Natural killer cell (primary cell): ENCODE results near the gene CLIP2. TPM values are rescaled to one million over a fixed set of nuclear protein-coding genes. Genes with fewer than 3 reads are reported as not detected.
"Not testable (repeated sequence)": the region's sequence is repeated elsewhere in the genome, so short reads cannot be mapped to it uniquely, and the experiment has no call there.

ENCODE experiments used
- ATAC-seq, 3 donors: fragments of 150-1000 bp in 2 of 3; fragments of 200-7000 bp in 1 of 3; cut with Tn5 transposase; 1 replicate in 1 of 3; 2 replicates in 2 of 3; pipeline ENCODE4 v1.10.0; 2021; ENCODE audit warnings: mild to moderate bottlenecking in 2 of 3, moderate library complexity in 2 of 3
- DNase-seq, 2 donors: peaks; one replicate each; pipeline versions ENCODE4 v3.0.0 to v3.0.0-alpha.2; 2013 to 2021; ENCODE audit warnings: mixed read lengths in 1 of 2
- H3K27ac ChIP-seq: one replicate; pipeline ENCODE4 v1.5.1; 2013; ENCODE audit warnings: mild to moderate bottlenecking, low read length
- H3K27me3 ChIP-seq: one replicate; pipeline ENCODE4 v1.6.1; 2013; ENCODE audit warnings: low read length; ENCODE audit not compliant: control insufficient read depth, insufficient read depth
- H3K36me3 ChIP-seq: one replicate; pipeline ENCODE4 v1.6.1; 2013; ENCODE audit warnings: low read length; ENCODE audit not compliant: control insufficient read depth, insufficient read depth
- H3K4me1 ChIP-seq: one replicate; pipeline ENCODE4 v1.6.1; 2013; ENCODE audit warnings: low read length; ENCODE audit not compliant: control insufficient read depth, insufficient read depth
- H3K4me3 ChIP-seq: one replicate; pipeline ENCODE4 v1.5.1; 2013; ENCODE audit warnings: low read length
- H3K9me3 ChIP-seq: one replicate; pipeline ENCODE4 v1.6.1; 2013; ENCODE audit warnings: low read length; ENCODE audit not compliant: control insufficient read depth, insufficient read depth
- H3K27ac Mint-ChIP-seq, 2 donors: one replicate each; pipeline ENCODE4 v1.8.0; 2022; ENCODE audit warnings: mild to moderate bottlenecking in 2 of 2, mixed read lengths in 2 of 2, moderate library complexity in 1 of 2
- H3K27me3 Mint-ChIP-seq, 2 donors: one replicate each; pipeline ENCODE4 v1.8.0; 2022; ENCODE audit warnings: low read depth in 2 of 2, mixed read lengths in 2 of 2
- H3K36me3 Mint-ChIP-seq: one replicate; pipeline ENCODE4 v1.8.0; 2022; ENCODE audit warnings: mixed read lengths
- H3K4me1 Mint-ChIP-seq, 2 donors: one replicate each; pipeline ENCODE4 v1.8.0; 2022; ENCODE audit warnings: mixed read lengths in 2 of 2
- H3K4me3 Mint-ChIP-seq: one replicate; pipeline ENCODE4 v1.8.0; 2022; ENCODE audit warnings: mild to moderate bottlenecking, moderate library complexity, mixed read lengths
- H3K9me3 Mint-ChIP-seq, 2 donors: one replicate each; pipeline ENCODE4 v1.8.0; 2022; ENCODE audit warnings: mixed read lengths in 2 of 2
- CTCF ChIP-seq: fragments of 200-600 bp; IDR thresholded peaks from one replicate; pipeline ENCODE4 v1.8.0; 2022; ENCODE audit warnings: antibody characterized with exemption
- WGBS: methylation state at CpG from one replicate; pipeline ENCODE4 v1.1.7; 2013; ENCODE audit warnings: missing lambda C conversion rate; ENCODE audit not compliant: insufficient coverage; 5-methylcytosine and 5-hydroxymethylcytosine counted together
- intact Hi-C: fragments of 100-400 bp; cut with micrococcal nuclease; formaldehyde crosslinking; loops from one replicate; pipeline ENCODE4 v1.14.2; 2022
- total RNA-seq, 4 donors: library from RNA; stranded (reverse); fragments of 120-200 nt in 1 of 4; gene quantifications; one replicate each; pipeline versions ENCODE4 v1.2.3 to v1.2.4, GENCODE V29; 2013 to 2022

CLIP2 gene
- total RNA-seq, 3 donors from 2014 or later (not counting 1 experiment from before 2014, with no cell fraction given): 8.5 to 14.7 (median 10.5) TPM

DNA sequence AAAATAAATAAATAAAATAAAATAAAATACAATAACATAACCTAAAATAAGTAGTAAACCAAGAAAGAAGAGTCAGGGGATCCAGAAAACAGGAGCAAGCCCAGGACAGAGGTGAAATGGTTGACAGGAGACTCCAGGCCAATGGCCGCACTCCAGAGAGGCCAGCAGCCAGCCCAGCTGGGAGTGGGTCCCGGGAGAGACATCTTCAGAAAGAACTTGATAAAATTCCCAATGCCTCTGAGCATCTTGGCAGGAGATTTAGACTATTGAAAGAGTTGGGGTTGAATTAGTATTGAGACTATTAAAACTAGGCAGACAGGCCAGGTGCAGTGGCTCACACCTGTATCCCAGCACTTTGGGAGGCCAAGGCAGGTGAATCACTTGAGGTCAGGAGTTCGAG, 62.6 kb downstream of the CLIP2 start:
- no peak overlapping the region for H3K27ac Mint-ChIP-seq
- no peaks in the 10 kb centered on the region for H3K36me3 ChIP-seq
- no peaks in the 10 kb centered on the region for H3K9me3 Mint-ChIP-seq
- H3K4me1 Mint-ChIP-seq: no peaks in the 10 kb centered on the region
- H3K4me3 Mint-ChIP-seq: no peak overlapping the region
- no peaks in the 10 kb centered on the region for H3K27me3 Mint-ChIP-seq
- 100% methylated on average over 3 of the region's 3 CpGs for whole genome bisulfite sequencing
- H3K4me1 ChIP-seq: no peaks in the 10 kb centered on the region
- DNase-seq (no peak), ATAC-seq (no peak)
- TF ChIP-seq CTCF: no peak
- no peaks in the 10 kb centered on the region for H3K36me3 Mint-ChIP-seq
- no peaks in the 10 kb centered on the region for H3K9me3 ChIP-seq
- no peak overlapping the region for H3K4me3 ChIP-seq
- intact Hi-C loops: no loop called here
- no peaks in the 10 kb centered on the region for H3K27me3 ChIP-seq
- no peak overlapping the region for H3K27ac ChIP-seq

- intact Hi-C loops, H3K4me1 ChIP-seq, H3K9me3 ChIP-seq, H3K4me3 Mint-ChIP-seq, H3K36me3 ChIP-seq, H3K27ac ChIP-seq, H3K9me3 Mint-ChIP-seq, ATAC-seq, H3K27me3 ChIP-seq, H3K36me3 Mint-ChIP-seq, H3K27ac Mint-ChIP-seq, H3K4me3 ChIP-seq, H3K27me3 Mint-ChIP-seq, H3K4me1 Mint-ChIP-seq, DNase-seq: not testable (repeated sequence)
- WGBS: 89% methylated on average over 4 of the region's 4 CpGs
These were observed 63.4 kb downstream of the CLIP2 start for GRCh38 chr7:74352551-74353138.

- intact Hi-C loops: no loop called here
- no peaks in the 10 kb centered on the region for H3K4me1 Mint-ChIP-seq
- 97% methylated on average over 4 of the region's 6 CpGs for WGBS
These were observed 64.8 kb downstream of the CLIP2 start for GRCh38 chr7:74354009-74354408.

GRCh38 chr7:74355091-74355490, 65.9 kb downstream of the CLIP2 start:
- DNase-seq (no peak), ATAC-seq (no peak)
- no peak for TF ChIP-seq CTCF
- no peak overlapping the region for H3K27ac ChIP-seq
- no peaks in the 10 kb centered on the region for H3K4me1 ChIP-seq
- H3K36me3 ChIP-seq: no peaks in the 10 kb centered on the region
- intact Hi-C loops: no loop called here
- no peak overlapping the region for H3K4me3 ChIP-seq
- Mint-ChIP-seq H3K9me3 (no peaks in the 10 kb centered on the region), H3K4me1 (no peaks in the 10 kb centered on the region), H3K36me3 (no peaks in the 10 kb centered on the region), H3K27ac (no peak overlapping the region), H3K27me3 (no peaks in the 10 kb centered on the region), H3K4me3 (no peak overlapping the region)
- WGBS: 93% methylated on average over 4 of the region's 4 CpGs
- H3K27me3 ChIP-seq: no peaks in the 10 kb centered on the region
- no peaks in the 10 kb centered on the region for H3K9me3 ChIP-seq

More at GRCh38 chr7:74354009-74354408, 64.8 kb downstream of the CLIP2 start:
- ATAC-seq: no peak
- Histone ChIP-seq H3K27ac (no peak overlapping the region), H3K36me3 (no peaks in the 10 kb centered on the region), H3K4me1 (no peaks in the 10 kb centered on the region), H3K9me3 (no peaks in the 10 kb centered on the region), H3K4me3 (no peak overlapping the region), H3K27me3 (no peaks in the 10 kb centered on the region)
- no peaks in the 10 kb centered on the region for H3K36me3 Mint-ChIP-seq
- no peaks in the 10 kb centered on the region for H3K27me3 Mint-ChIP-seq
- H3K27ac Mint-ChIP-seq: no peak overlapping the region
- H3K9me3 Mint-ChIP-seq: no peaks in the 10 kb centered on the region
- no peak overlapping the region for H3K4me3 Mint-ChIP-seq
- no peak for DNase-seq
- no peak for TF ChIP-seq CTCF
